Activated B cell treated with CpG ODN at 0.5 μM for 24 hours (primary cell): ENCODE results near the gene KCNQ1. TPM values are rescaled to one million over a fixed set of nuclear protein-coding genes. Genes with fewer than 3 reads are reported as not detected.

Experiments
- ATAC-seq: fragments of 200-7000 bp; cut with Tn5 transposase; one replicate; pipeline ENCODE4 v1.10.0; 2021; ENCODE audit warnings: low read depth, mild to moderate bottlenecking, moderate library complexity
- CTCF ChIA-PET: fragments of 350-600 bp; sonication (Branson Sonifier 250); formaldehyde crosslinking; loops from one replicate; lab custom pipeline; 2021; ENCODE audit warnings: antibody characterized with exemption; lab: Charles Lee
- POLR2A ChIA-PET: fragments of 350-600 bp; sonication (Branson Sonifier 250); formaldehyde crosslinking; loops from one replicate; lab custom pipeline; 2021; ENCODE audit warnings: antibody characterized with exemption; lab: Charles Lee
- DNase-seq: peaks from one replicate; pipeline ENCODE4 v3.0.0; 2022
- H3K27ac Mint-ChIP-seq: one replicate; pipeline ENCODE4 v1.8.0; 2020; ENCODE audit warnings: mixed read lengths
- H3K27me3 Mint-ChIP-seq: one replicate; pipeline ENCODE4 v1.8.0; 2021; ENCODE audit warnings: mixed read lengths
- H3K36me3 Mint-ChIP-seq: one replicate; pipeline ENCODE4 v1.8.0; 2021; ENCODE audit warnings: low read depth, mixed read lengths
- H3K4me1 Mint-ChIP-seq: one replicate; pipeline ENCODE4 v1.8.0; 2021; ENCODE audit warnings: mixed read lengths
- H3K4me3 Mint-ChIP-seq: one replicate; pipeline ENCODE4 v1.8.0; 2020; ENCODE audit warnings: mild to moderate bottlenecking, mixed read lengths
- H3K9me3 Mint-ChIP-seq: one replicate; pipeline ENCODE4 v1.8.0; 2020; ENCODE audit warnings: mixed read lengths
- intact Hi-C: fragments of 100-400 bp; cut with micrococcal nuclease; formaldehyde crosslinking; loops from one replicate; pipeline ENCODE4 v1.15.1; 2024
- total RNA-seq: library from RNA; stranded (reverse); gene quantifications from 2 replicates; pipeline ENCODE4 v1.2.3, GENCODE V29; 2022
- TF ChIP-seq, protein P1 (sequence below): fragments of 200-600 bp; IDR thresholded peaks from one replicate; pipeline ENCODE4 v1.8.0; 2022; ENCODE audit warnings: antibody characterized with exemption, mild to moderate bottlenecking

KCNQ1 gene
- total RNA-seq, 1 donor from 2014 or later, result 6.5 TPM

DNA sequence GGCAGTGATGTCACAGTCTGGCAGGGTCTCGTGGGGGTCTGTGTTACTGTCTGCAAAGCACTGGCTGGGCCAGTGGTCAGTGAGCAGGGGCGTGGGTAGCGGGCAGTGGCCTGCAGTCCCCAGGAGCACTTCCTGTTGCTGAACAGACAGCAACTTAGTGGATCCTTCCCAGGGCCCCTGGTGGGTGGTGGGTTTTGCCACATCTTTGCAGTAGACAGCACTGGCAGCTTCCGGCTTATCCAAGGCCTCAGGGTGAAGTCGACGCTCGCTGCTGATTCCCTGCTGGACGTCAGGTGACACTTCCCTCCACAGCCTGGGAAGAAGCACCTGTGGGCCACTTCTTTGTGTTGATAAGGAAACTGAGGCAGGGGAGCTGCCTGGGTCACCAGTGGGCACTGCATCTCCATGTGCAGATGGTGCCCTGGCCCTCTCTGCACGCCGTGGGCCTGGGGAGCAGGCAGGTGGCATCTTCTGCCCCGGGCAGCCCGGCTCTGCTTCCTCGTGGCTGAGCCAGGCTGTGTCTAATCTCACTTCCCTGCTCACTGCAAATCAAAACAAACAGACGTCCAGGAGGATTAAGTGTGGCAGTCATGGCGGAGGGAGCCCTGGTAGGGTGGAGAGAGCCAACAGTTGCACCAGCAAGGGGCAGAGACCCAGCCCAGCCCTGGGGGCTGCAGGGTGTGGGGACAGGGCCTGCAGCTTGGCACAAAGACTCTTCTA is 79.8 kb downstream of the KCNQ1 start:
- Mint-ChIP-seq H3K4me1 (peaks cover 38% of the 10 kb centered on the region), H3K9me3 (no peaks in the 10 kb centered on the region), H3K27me3 (no peaks in the 10 kb centered on the region), H3K4me3 (no peak overlapping the region), H3K36me3 (no peaks in the 10 kb centered on the region), H3K27ac (no peak overlapping the region)
- DNase-seq (peak; percentile 6), ATAC-seq (no peak)
- intact Hi-C loops, result no loop called here
- ChIA-PET POLR2A (no interaction called here), CTCF (no interaction called here)
- TF ChIP-seq, protein P1, sequence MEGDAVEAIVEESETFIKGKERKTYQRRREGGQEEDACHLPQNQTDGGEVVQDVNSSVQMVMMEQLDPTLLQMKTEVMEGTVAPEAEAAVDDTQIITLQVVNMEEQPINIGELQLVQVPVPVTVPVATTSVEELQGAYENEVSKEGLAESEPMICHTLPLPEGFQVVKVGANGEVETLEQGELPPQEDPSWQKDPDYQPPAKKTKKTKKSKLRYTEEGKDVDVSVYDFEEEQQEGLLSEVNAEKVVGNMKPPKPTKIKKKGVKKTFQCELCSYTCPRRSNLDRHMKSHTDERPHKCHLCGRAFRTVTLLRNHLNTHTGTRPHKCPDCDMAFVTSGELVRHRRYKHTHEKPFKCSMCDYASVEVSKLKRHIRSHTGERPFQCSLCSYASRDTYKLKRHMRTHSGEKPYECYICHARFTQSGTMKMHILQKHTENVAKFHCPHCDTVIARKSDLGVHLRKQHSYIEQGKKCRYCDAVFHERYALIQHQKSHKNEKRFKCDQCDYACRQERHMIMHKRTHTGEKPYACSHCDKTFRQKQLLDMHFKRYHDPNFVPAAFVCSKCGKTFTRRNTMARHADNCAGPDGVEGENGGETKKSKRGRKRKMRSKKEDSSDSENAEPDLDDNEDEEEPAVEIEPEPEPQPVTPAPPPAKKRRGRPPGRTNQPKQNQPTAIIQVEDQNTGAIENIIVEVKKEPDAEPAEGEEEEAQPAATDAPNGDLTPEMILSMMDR, result no peak

DNA sequence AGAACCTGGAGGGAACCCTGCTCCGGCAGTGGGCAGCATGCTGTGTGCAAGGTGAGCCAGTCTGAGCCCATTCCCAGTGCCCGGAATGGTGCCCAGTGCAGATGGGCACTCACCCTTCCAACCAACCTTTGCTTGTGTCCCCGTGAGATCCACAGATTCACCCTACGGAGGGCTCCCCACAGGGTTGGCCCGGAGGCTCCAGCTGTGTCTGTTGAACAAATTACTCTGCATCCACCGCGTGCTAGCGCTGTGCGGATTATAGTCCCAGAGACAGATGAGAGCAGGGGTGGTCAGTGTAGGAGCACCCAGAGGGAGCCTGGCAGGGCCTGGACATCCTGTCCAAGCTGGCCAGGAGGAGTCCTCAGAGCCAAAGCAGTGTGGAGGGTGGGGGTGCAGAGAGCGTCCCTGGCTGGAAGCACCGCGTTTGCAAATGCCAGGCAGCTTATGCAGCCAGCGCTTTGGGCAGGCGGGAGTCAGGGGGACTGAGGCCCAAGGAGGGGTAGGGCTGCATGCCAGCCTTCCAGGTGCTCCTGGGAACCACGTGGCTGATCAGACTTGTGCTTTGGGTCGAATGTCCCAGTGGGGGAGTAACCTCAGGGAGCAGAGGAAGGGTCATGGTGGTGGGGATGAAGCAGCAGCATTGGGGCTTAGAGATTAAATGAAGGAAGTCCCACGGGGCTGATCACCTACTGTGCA is 80.5 kb downstream of the KCNQ1 start:
- CTCF ChIA-PET, result no interaction called here
- H3K36me3 Mint-ChIP-seq, result peaks cover 3% of the 10 kb centered on the region
- no peaks in the 10 kb centered on the region for H3K27me3 Mint-ChIP-seq
- ATAC-seq (no peak), DNase-seq (peak; percentile 12)
- peak overlapping the region; percentile 63 for H3K27ac Mint-ChIP-seq
- peak overlapping the region; percentile 32 for H3K4me3 Mint-ChIP-seq
- H3K4me1 Mint-ChIP-seq, result peaks cover 38% of the 10 kb centered on the region
- intact Hi-C loops, result no loop called here
- H3K9me3 Mint-ChIP-seq, result no peaks in the 10 kb centered on the region
- POLR2A ChIA-PET, result interaction anchor here (1.4 kb wide), 1 partner anchor 80 kb away, joined by 3 read pairs; the partner anchor contains the start of gene KCNQ1
- TF ChIP-seq, protein P1, result no peak

DNA sequence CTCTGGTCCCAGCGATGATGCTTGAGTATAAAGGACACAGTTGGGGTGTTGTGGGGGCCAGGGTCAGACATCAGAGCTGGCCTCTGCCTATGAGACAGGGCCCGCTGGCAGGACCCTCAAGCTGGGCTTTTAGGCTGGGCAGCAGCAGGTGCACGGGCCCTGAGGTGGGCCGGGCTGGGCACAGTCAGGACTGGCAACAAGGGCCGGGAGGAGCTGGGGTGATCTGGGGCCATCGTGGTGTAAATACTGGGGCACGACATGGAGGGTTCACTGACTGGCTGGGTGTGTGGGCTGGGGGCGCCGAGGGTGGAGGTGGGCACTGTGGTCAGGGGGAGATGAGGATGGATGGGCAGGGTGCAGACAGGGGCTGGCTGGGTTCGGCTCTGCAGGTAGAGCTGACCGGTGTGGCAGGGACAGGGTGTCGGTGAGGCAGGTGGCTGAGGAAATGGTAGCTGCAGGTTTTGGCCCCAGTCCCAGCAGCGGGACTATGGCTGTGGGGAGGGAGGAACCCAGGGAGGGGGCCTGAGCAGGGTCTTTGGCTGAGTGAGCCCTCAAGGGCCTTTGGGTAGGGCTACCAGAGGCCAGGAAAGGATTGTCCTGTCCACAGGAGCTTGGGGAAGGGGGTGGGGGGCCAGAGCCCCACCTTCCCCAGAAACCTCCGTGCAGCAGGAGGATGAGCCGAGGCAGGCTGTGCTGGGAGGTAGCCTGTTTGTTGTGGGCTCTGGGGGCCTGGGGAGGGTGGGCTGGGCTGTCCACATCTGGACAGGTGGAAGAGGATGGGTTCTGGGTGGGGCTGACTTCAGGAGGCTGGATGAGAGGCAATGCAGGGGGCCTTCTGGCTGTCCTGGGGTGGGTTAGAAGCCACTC is 81.4 kb downstream of the KCNQ1 start:
- intact Hi-C loops, result loop anchor here (2.0 kb wide), 1 partner anchor 59 kb away; no protein-coding TSS in a partner anchor
- TF ChIP-seq, protein P1, result no peak
- Mint-ChIP-seq H3K36me3 (peaks cover 6% of the 10 kb centered on the region), H3K4me1 (peaks cover 38% of the 10 kb centered on the region), H3K27me3 (no peaks in the 10 kb centered on the region), H3K27ac (peak overlapping the region; percentile 82), H3K9me3 (no peaks in the 10 kb centered on the region), H3K4me3 (peak overlapping the region; percentile 80)
- ATAC-seq (no peak), DNase-seq (peak; percentile 16)
- ChIA-PET POLR2A (interaction anchor here (0.6 to 1.4 kb wide), 3 partner anchors 81 to 126 kb away, joined by 3 to 5 read pairs (median 4); partner anchors contain the start of genes KCNQ1 and TSSC4), CTCF (interaction anchor here (1.0 to 2.4 kb wide), 3 partner anchors 59 to 362 kb away, joined by 3 to 6 read pairs (median 4); no protein-coding TSS in a partner anchor)

DNA sequence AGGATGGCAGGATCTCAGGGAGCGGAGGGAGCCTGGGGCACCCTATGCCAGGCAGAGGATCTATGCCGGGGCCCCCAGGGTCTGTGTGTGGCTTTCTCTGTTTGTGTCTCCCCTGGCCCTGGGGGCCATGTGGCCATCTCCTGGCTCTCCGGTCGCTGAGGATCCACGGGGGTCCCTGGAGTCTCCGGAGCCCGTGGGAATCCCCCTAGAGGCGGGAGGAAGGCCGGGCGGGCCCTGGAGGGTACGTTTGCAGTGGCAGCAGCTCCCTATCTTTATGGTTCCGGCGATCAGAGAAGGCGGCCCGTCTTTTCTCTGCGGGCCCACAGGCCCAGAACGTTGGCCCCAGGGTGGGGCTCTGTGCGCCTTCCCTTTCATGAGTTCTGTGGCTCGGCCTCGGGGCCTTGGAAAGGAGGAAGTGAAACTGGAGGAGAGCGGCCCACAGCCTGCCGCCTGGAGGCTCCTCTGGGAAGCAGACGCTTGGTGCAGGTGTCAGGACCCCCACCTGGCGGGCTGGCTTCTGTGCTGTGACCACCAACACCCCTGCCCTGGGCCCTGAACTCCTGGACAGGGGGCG is 82.1 kb downstream of the KCNQ1 start:
- peak; percentile 93 for ATAC-seq
- Mint-ChIP-seq H3K4me1 (peaks cover 42% of the 10 kb centered on the region), H3K27ac (peak overlapping the region; percentile 82), H3K36me3 (peaks cover 6% of the 10 kb centered on the region), H3K27me3 (no peaks in the 10 kb centered on the region), H3K4me3 (peak overlapping the region; percentile 80), H3K9me3 (no peaks in the 10 kb centered on the region)
- CTCF ChIA-PET, result interaction anchor here (1.0 to 2.4 kb wide), 4 partner anchors 59 to 361 kb away, joined by 3 to 6 read pairs (median 5); no protein-coding TSS in a partner anchor
- POLR2A ChIA-PET, result interaction anchor here (0.6 to 1.4 kb wide), 5 partner anchors 82 to 375 kb away, joined by 3 to 5 read pairs (median 3); partner anchors contain the start of genes KCNQ1 and TSSC4
- intact Hi-C loops, result loop anchor here (1.0 to 2.0 kb wide), 4 partner anchors 60 to 222 kb away; no protein-coding TSS in a partner anchor
- TF ChIP-seq, protein P1, result no peak
- DNase-seq, result peak; percentile 62
